ENCODE measurements around the gene GJA1.

DNA sequence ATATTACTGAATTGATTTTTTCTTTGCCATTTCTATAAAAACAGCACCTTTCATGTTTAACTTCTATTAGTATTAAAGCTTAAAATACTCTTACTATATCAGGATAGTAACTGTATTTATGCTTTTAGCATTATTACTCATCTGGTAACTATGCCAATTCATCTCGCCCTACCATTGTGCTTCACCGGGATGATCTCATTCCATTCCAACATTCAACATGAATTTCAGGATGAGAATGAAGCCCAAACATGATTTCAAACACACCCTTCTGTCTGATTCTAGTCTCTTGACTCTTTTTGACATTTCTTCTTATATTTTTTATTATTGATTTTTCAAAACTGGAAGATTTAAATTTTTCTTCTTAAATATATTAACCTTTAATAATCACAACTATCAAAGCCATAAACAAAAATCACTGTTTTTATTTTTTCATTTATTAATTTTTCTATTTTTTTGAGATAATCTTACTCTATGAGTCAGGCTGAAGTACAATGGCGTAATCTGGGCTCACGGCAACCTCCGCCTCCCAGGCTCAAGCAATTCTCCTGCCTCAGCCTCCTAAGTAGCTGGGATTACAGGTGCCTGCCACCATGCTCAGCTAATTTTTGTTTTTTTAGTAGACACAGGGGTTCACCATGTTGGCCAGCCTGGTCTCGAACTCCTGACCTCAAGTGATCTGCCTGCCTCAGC, 46.7 kb downstream of the GJA1 start:
- TF ChIP-seq, protein P1, sequence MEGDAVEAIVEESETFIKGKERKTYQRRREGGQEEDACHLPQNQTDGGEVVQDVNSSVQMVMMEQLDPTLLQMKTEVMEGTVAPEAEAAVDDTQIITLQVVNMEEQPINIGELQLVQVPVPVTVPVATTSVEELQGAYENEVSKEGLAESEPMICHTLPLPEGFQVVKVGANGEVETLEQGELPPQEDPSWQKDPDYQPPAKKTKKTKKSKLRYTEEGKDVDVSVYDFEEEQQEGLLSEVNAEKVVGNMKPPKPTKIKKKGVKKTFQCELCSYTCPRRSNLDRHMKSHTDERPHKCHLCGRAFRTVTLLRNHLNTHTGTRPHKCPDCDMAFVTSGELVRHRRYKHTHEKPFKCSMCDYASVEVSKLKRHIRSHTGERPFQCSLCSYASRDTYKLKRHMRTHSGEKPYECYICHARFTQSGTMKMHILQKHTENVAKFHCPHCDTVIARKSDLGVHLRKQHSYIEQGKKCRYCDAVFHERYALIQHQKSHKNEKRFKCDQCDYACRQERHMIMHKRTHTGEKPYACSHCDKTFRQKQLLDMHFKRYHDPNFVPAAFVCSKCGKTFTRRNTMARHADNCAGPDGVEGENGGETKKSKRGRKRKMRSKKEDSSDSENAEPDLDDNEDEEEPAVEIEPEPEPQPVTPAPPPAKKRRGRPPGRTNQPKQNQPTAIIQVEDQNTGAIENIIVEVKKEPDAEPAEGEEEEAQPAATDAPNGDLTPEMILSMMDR (conservative IDR thresholded peaks at IDR 0.05 in 1 of 2, IDR thresholded peaks at IDR 0.05 in 1 of 2; ENCODE audit: low read depth in 1 of 2, low read length in 2 of 2), result no peak
- no peak for TF ChIP-seq EZH2 (IDR thresholded peaks at IDR 0.05; ENCODE audit: low read length, missing control alignments)
